Activated CD4-positive, alpha-beta memory T cell treated with anti-CD3 and anti-CD28 coated beads for 36 hours (primary cell): ENCODE results near the gene C1orf226. TPM values are rescaled to one million over a fixed set of nuclear protein-coding genes. Genes with fewer than 3 reads are reported as not detected.

ENCODE experiments used
- CTCF ChIA-PET: fragments of 350-600 bp; sonication (Branson Sonifier 250); formaldehyde crosslinking; loops from one replicate; lab custom pipeline; 2021; ENCODE audit warnings: antibody characterized with exemption, inconsistent platforms; lab: Charles Lee
- POLR2A ChIA-PET: fragments of 350-600 bp; sonication (Branson Sonifier 250); formaldehyde crosslinking; loops from one replicate; lab custom pipeline; 2021; ENCODE audit warnings: antibody characterized with exemption; lab: Charles Lee
- DNase-seq: peaks from one replicate; pipeline ENCODE4 v3.0.0-alpha.2; 2020
- H3K27ac Mint-ChIP-seq: one replicate; pipeline ENCODE4 v1.8.0; 2021; ENCODE audit warnings: mixed read lengths
- H3K27me3 Mint-ChIP-seq: one replicate; pipeline ENCODE4 v1.8.0; 2021; ENCODE audit warnings: mixed read lengths
- H3K36me3 Mint-ChIP-seq: one replicate; pipeline ENCODE4 v1.8.0; 2021; ENCODE audit warnings: mixed read lengths
- H3K4me1 Mint-ChIP-seq: one replicate; pipeline ENCODE4 v1.8.0; 2021; ENCODE audit warnings: low read depth, mixed read lengths
- H3K4me3 Mint-ChIP-seq: one replicate; pipeline ENCODE4 v1.8.0; 2021; ENCODE audit warnings: mild to moderate bottlenecking, mixed read lengths
- H3K9me3 Mint-ChIP-seq: one replicate; pipeline ENCODE4 v1.8.0; 2021; ENCODE audit warnings: mixed read lengths
- intact Hi-C: fragments of 100-400 bp; cut with micrococcal nuclease; formaldehyde crosslinking; loops from one replicate; pipeline ENCODE4 v1.15.1; 2023
- total RNA-seq, 2 experiments: library from RNA; stranded (reverse); gene quantifications; one replicate each; pipeline ENCODE4 v1.2.3, GENCODE V29; 2021

Gene C1orf226
- total RNA-seq, 2 experiments from 2014 or later, result 0.10 to 0.12 TPM

DNA sequence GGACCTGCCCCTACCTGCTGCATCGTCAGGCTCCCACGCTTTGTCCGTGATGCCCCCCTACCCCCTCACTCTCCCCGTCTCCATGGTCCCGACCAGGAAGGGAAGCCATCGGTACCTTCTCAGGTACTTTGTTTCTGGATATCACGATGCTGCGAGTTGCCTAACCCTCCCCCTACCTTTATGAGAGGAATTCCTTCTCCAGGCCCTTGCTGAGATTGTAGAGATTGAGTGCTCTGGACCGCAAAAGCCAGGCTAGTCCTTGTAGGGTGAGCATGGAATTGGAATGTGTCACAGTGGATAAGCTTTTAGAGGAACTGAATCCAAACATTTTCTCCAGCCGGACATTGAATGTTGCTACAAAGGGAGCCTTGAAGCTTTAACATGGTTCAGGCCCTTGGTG, 13.8 kb upstream of the C1orf226 start:
- Mint-ChIP-seq H3K36me3 (no peaks in the 10 kb centered on the region), H3K9me3 (no peaks in the 10 kb centered on the region), H3K27ac (no peak overlapping the region), H3K4me3 (no peak overlapping the region), H3K4me1 (no peaks in the 10 kb centered on the region), H3K27me3 (no peaks in the 10 kb centered on the region)
- POLR2A ChIA-PET, result no interaction called here
- intact Hi-C loops, result no loop called here
- CTCF ChIA-PET, result no interaction called here
- DNase-seq, result no peak

DNA sequence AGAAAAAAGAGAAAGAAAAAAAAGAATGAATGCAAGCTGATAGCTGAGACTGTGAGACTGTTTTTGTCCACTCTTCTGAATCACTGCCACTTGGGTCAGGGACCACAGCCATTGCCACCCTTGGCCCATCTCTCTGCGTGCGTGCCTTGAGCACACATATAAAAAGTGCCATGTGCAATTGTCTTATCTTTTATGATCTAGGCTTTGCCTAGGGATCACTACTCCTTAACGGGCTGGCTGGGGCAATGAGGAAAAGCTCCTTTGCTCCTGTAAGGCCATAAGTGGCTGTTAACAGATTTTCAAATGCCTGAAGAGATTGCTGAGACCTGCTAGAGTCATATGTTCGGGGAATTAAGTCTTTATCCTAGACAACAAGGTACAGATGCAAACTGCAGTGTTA, 13.1 kb upstream of the C1orf226 start:
- no peak overlapping the region for H3K27ac Mint-ChIP-seq

DNA sequence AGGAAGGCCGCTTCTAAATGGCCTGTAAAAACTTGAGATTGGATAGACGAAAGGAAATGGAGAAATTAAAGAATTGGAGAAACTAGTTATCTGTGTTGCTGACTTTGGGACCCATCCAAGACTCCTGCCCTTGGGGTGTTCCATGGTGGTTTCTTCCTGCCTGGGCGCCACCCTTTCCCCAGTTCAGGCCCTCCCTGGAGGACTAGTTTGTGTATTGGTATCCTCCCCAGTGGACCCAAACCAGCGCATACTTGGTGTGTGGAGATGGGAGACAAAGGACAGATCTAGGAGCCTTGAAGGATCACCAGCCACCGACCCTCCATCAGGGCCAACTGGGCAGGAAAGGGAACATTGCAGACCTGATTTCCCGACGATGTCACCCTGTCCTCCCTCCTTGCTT, 12.0 kb upstream of the C1orf226 start:
- Mint-ChIP-seq H3K9me3 (no peaks in the 10 kb centered on the region), H3K27me3 (no peaks in the 10 kb centered on the region)
- POLR2A ChIA-PET, result no interaction called here

More for the DNA sequence above, 13.1 kb upstream of the C1orf226 start:
- intact Hi-C loops, result no loop called here
- H3K36me3 Mint-ChIP-seq, result no peaks in the 10 kb centered on the region
- H3K4me3 Mint-ChIP-seq, result no peak overlapping the region
- CTCF ChIA-PET, result no interaction called here
- no peaks in the 10 kb centered on the region for H3K27me3 Mint-ChIP-seq
- no peaks in the 10 kb centered on the region for H3K4me1 Mint-ChIP-seq
- POLR2A ChIA-PET, result no interaction called here
- no peak for DNase-seq
- no peaks in the 10 kb centered on the region for H3K9me3 Mint-ChIP-seq

DNA sequence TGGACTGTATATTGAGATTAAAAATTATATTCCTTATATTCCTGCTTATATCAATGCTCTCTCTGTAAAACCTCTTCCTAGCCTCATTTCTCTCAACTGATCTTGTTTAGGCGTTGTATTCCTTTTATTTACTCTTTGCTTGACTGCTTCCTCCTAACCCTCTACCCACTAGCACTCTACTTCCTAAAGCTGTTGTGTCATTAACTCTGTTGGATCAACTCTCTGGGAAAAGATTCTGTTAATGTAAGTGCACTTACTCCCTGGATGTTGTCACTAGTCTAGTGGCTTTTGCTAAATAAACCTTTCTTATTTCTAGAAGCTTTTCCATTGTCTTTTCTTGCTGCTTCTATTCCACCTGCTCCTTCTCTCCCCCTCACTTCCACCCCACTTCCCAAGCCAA, 11.4 kb upstream of the C1orf226 start:
- Mint-ChIP-seq H3K27ac (no peak overlapping the region), H3K9me3 (no peaks in the 10 kb centered on the region), H3K4me1 (no peaks in the 10 kb centered on the region), H3K27me3 (no peaks in the 10 kb centered on the region), H3K36me3 (no peaks in the 10 kb centered on the region), H3K4me3 (no peak overlapping the region)
- POLR2A ChIA-PET, result no interaction called here
- intact Hi-C loops, result no loop called here
- CTCF ChIA-PET, result no interaction called here
- no peak for DNase-seq

More for the DNA sequence above, 12.0 kb upstream of the C1orf226 start:
- Mint-ChIP-seq H3K36me3 (no peaks in the 10 kb centered on the region), H3K4me1 (no peaks in the 10 kb centered on the region), H3K27ac (no peak overlapping the region), H3K4me3 (no peak overlapping the region)
- intact Hi-C loops, result no loop called here
- DNase-seq, result no peak
- CTCF ChIA-PET, result no interaction called here

DNA sequence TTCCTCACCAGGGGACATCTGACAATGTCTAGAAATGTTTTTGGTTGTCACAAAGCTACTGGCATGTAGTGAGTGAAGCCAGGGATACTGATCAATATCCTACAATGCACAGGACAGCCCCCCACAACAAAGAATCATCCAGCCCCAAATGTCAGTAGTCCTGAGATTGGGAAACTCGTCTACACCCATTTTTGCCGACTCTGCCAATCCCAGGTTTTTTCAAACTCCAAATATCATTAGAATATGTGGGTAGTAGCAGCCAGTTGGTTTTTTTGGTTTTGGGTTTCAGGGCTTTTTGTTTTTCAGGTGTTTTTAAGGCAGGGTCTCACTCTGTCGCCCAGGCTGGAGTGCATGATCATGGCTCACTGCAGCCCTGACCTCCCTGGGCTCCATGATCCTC, 10.8 kb upstream of the C1orf226 start:
- Mint-ChIP-seq H3K4me1 (no peaks in the 10 kb centered on the region), H3K9me3 (no peaks in the 10 kb centered on the region), H3K27ac (no peak overlapping the region), H3K4me3 (no peak overlapping the region), H3K36me3 (no peaks in the 10 kb centered on the region), H3K27me3 (no peaks in the 10 kb centered on the region)
- POLR2A ChIA-PET, result no interaction called here
- intact Hi-C loops, result no loop called here
- DNase-seq, result no peak
- CTCF ChIA-PET, result no interaction called here

DNA sequence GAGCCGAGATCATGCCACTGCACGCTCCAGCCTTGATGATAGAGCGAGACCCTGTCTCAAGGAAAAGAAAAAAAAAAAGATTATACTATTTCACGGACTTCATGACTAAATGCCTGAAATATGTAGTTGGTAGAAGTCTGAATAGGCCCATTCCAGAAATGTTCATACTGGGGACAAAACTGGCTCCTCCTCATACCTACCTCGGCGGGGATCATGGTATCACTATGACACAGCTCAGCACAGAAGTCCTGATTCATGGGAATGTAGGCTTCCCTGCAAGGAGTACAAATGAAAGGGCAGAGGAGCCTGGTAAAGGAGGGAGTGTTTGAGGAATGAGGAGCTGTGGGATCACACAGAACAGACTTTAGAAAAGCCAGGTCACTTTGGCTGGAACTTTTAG, 9.9 kb upstream of the C1orf226 start:
- intact Hi-C loops, result no loop called here
- no peak for DNase-seq
- H3K4me3 Mint-ChIP-seq, result no peak overlapping the region
- H3K4me1 Mint-ChIP-seq, result no peaks in the 10 kb centered on the region
- H3K27ac Mint-ChIP-seq, result no peak overlapping the region
- POLR2A ChIA-PET, result no interaction called here
- H3K9me3 Mint-ChIP-seq, result no peaks in the 10 kb centered on the region
- CTCF ChIA-PET, result no interaction called here
- H3K36me3 Mint-ChIP-seq, result no peaks in the 10 kb centered on the region
- no peaks in the 10 kb centered on the region for H3K27me3 Mint-ChIP-seq

DNA sequence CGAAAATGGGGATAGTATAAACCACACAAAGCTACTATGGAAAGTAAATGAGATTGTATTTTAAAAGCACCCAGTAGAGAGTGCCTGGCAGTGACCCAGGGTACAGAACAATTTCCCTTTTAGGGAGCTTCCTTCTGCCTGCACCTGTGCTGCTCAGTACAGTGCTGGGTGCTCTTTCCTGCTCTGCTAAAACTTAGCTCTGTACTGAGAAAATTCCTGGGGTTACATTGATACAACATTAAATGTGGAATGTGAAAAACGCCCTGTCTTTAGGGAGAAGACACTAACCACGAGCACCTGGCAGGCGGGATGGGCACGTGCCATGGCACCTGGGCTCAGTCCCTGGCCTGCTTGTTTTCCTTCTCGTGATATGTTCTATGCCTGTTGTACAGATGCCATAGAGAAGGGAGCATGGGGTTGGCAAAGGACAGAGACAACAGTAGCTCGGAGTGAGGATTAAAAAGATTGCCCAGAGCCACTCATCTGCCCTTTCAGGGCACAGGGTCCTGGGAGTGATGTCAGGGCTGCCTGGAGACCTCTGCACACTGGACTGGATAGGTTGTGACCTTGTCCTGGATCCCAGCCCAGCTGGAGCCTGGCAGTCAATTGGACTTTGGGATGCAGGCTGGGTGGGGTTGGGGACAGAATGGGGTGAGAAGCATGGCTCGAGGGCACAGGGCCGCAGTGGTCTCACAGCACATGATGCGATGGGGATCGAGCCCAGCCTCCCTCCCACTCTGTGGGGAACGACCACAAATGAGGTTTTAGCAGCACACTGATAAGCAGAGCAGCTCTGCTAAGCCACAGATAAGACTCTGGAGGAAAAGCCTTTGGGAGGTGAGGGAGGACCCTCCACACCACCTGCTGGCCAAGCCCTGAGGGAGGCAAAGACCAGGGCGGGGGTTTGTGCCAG, 9.1 kb upstream of the C1orf226 start:
- H3K4me1 Mint-ChIP-seq, result no peaks in the 10 kb centered on the region
- POLR2A ChIA-PET, result no interaction called here

DNA sequence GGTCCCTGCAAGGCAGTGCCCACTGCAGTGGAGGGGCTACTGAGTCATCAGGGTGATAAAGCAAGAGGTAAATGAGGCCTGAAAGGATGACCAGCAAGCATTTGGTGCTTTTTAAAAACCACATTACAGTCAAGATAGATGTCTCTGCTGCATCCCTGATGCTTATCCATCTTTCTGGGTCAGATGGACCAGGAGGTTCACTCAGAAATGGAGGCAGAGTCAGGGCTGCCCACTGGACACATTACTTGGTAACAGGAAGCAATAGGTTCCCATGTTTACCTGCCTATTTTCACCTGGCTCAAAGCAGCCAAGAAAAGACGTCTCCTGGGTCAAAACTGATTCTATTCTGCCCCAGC, 8.5 kb upstream of the C1orf226 start:
- Mint-ChIP-seq H3K9me3 (no peaks in the 10 kb centered on the region), H3K27ac (no peak overlapping the region)
- CTCF ChIA-PET, result no interaction called here

More for the DNA sequence above, 9.1 kb upstream of the C1orf226 start:
- no peak for DNase-seq
- H3K27ac Mint-ChIP-seq, result no peak overlapping the region
- no peaks in the 10 kb centered on the region for H3K36me3 Mint-ChIP-seq
- no peaks in the 10 kb centered on the region for H3K9me3 Mint-ChIP-seq
- CTCF ChIA-PET, result no interaction called here
- intact Hi-C loops, result no loop called here
- H3K4me3 Mint-ChIP-seq, result no peak overlapping the region
- no peaks in the 10 kb centered on the region for H3K27me3 Mint-ChIP-seq

DNA sequence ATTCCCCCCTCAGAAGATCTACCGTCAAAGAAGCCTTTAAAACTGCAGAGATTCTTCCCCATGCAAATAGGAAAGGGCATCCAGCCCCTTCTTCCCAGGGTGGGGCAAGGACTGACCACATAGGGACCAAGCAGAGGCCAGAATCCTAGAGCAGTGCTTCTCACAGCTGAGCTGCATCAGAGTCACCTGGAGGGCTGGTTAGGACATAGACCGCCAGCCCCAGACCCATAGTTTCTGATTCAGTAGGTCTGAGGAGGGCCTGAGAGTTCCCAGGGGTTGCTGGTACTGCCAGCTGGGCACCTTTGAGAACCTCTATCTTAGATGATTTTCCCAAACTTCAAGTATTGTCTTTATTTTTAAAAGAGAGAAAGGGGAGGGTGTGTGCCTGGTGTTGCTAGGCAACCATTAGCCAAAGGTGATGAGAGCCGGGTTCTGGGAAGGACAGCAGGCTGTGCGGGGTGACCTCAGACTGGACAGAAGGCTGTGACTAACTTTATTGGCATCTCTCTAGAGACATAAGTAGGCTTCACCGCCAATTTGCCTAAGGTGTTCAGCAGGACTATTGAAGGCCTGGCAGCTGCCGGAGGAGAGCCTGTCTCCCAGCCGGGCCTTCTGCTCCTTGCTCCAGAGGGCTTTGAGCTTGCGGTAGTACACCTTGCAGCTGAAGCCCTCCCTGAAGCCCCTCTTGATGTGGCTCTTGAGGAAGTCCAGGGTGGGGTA, 7.8 kb upstream of the C1orf226 start:
- intact Hi-C loops, result no loop called here
- ChIA-PET CTCF (no interaction called here), POLR2A (no interaction called here)
- no peak for DNase-seq
- Mint-ChIP-seq H3K9me3 (no peaks in the 10 kb centered on the region), H3K27me3 (no peaks in the 10 kb centered on the region), H3K4me1 (no peaks in the 10 kb centered on the region), H3K36me3 (no peaks in the 10 kb centered on the region), H3K27ac (no peak overlapping the region), H3K4me3 (no peak overlapping the region)

More for the DNA sequence above, 8.5 kb upstream of the C1orf226 start:
- H3K4me3 Mint-ChIP-seq, result no peak overlapping the region
- no peak for DNase-seq
- no peaks in the 10 kb centered on the region for H3K27me3 Mint-ChIP-seq
- no peaks in the 10 kb centered on the region for H3K36me3 Mint-ChIP-seq
- intact Hi-C loops, result no loop called here
- H3K4me1 Mint-ChIP-seq, result no peaks in the 10 kb centered on the region
- POLR2A ChIA-PET, result no interaction called here

DNA sequence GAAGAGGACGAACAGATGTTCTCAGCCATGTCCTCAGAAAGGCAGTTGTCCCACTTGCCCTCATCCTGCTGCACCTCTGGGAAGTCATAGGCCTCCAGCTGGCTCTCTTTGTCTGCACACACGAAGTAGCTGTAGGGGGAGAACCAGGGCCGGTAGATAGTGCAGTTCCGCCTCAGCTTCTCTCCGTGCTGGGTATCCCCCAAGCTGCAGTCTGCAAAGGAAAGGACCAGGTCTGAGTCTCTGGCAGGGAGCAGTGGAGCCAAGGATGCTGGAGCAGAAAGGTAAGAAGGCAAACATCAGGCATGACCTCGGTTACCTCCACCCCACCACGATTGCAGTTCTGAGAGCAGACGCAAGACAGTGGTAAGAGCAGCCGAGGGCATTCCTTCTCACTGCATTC, 7.1 kb upstream of the C1orf226 start:
- intact Hi-C loops, result no loop called here
- Mint-ChIP-seq H3K27ac (no peak overlapping the region), H3K36me3 (no peaks in the 10 kb centered on the region), H3K4me3 (no peak overlapping the region), H3K27me3 (no peaks in the 10 kb centered on the region), H3K9me3 (no peaks in the 10 kb centered on the region), H3K4me1 (no peaks in the 10 kb centered on the region)
- ChIA-PET POLR2A (no interaction called here), CTCF (no interaction called here)
- no peak for DNase-seq

DNA sequence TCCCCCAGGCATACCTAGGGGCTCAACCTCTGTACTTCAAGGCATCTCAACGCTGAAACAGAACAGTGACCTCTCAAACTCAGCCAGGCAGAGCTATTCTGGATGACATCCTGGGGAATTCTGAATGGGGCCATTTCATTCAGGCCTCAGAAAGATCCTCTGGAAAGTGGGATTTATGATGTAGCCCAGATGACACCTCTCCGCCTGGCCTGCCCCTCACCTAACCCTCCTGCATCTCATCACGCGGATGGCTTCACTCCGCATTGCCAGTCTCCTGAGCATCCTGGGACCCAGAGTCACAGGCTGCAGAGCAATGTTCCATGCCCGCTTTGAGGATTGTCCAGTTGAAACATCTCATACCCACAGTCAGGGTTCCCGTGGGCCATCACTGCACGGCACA, 6.1 kb upstream of the C1orf226 start:
- H3K36me3 Mint-ChIP-seq, result no peaks in the 10 kb centered on the region
- POLR2A ChIA-PET, result no interaction called here

DNA sequence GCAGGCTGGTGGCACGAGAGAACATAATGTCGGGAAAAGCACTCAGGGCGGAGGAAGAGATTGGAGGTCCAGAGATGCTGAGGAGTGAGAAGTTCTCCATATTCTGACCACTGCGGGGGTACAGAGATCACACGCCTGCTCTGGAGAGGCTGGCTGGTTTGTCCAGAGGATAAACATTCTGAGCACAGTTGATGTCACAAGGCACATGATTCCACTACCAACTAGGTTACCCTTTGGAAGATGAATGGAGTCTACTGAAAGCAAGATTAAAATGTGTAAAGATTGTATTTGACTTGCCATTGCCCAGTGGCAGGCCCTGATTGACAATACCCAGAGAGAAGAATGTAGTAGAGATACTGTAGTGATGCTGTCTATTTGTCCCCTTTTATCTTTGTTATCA, 4.8 kb upstream of the C1orf226 start, which contains the start of gene SPATA46:
Gene SPATA46, minus strand, starts transcription at position 164 of the 400 bp plus-strand sequence. Its CDS starts 64 bp downstream, at position 100.
- intact Hi-C loops, result no loop called here
- ChIA-PET POLR2A (no interaction called here), CTCF (no interaction called here)
- no peak within 1 kb of the TSS for H3K27ac Mint-ChIP-seq
- H3K4me1 Mint-ChIP-seq, result no peaks in the 10 kb centered on the region
- no peak for DNase-seq
- H3K27me3 Mint-ChIP-seq, result no peaks in the 10 kb centered on the region
- H3K4me3 Mint-ChIP-seq, result no peak within 1 kb of the TSS
- no peaks in the 10 kb centered on the region for H3K9me3 Mint-ChIP-seq
- H3K36me3 Mint-ChIP-seq, result no peaks in the 10 kb centered on the region

More for the DNA sequence above, 6.1 kb upstream of the C1orf226 start:
- no peaks in the 10 kb centered on the region for H3K27me3 Mint-ChIP-seq
- no peaks in the 10 kb centered on the region for H3K9me3 Mint-ChIP-seq
- H3K4me1 Mint-ChIP-seq, result no peaks in the 10 kb centered on the region
- no peak for DNase-seq
- no peak overlapping the region for H3K4me3 Mint-ChIP-seq
- no peak overlapping the region for H3K27ac Mint-ChIP-seq
- intact Hi-C loops, result no loop called here
- CTCF ChIA-PET, result no interaction called here
